Non-pigmented ciliary epithelial cell (primary cell): ENCODE results near the gene REP15.
A peak's percentile ranks its signal among the peaks of the same experiment; 100 is the strongest.
"Not testable (repeated sequence)": the region's sequence is repeated elsewhere in the genome, so short reads cannot be mapped to it uniquely, and the experiment has no call there.

Experiments used
- DNase-seq: peaks from one replicate; pipeline ENCODE4 v3.0.0-alpha.2; 2010; ENCODE audit warnings: low read depth

Gene REP15

GRCh38 chr12:27696864-27697564 lies 767 bp downstream of the REP15 start:
- DNase-seq, result no peak

- peak; percentile 63 for DNase-seq
These were observed 7.6 kb downstream of the REP15 start for GRCh38 chr12:27703720-27704452.

- no peak for DNase-seq
These were observed 9.0 kb downstream of the REP15 start for GRCh38 chr12:27705263-27705662.

- DNase-seq, result no peak
These were observed 11.0 kb downstream of the REP15 start for GRCh38 chr12:27707216-27707615.

- no peak for DNase-seq
These were observed 13.1 kb downstream of the REP15 start for GRCh38 chr12:27709212-27709931.

- peak; percentile 37 for DNase-seq
These were observed 13.8 kb downstream of the REP15 start for GRCh38 chr12:27709932-27710591.

GRCh38 chr12:27710592-27711316 lies 14.5 kb downstream of the REP15 start, which contains the start of gene MRPS35:
Gene MRPS35 (plus strand): TSS chr12:27710832. CDS start chr12:27710844, 12 bp downstream.
- DNase-seq, result peak; percentile 78

- DNase-seq, result no peak
These were observed 15.1 kb downstream of the REP15 start for GRCh38 chr12:27711317-27711682.

GRCh38 chr12:27711967-27712366 lies 15.7 kb downstream of the REP15 start:
- no peak for DNase-seq

GRCh38 chr12:27723212-27723611 lies 27.0 kb downstream of the REP15 start:
- DNase-seq, result no peak

GRCh38 chr12:27730097-27730588 lies 33.9 kb downstream of the REP15 start:
- no peak for DNase-seq

GRCh38 chr12:27732281-27732680 lies 36.0 kb downstream of the REP15 start:
- DNase-seq, result no peak

- DNase-seq, result no peak
These were observed 36.9 kb downstream of the REP15 start for GRCh38 chr12:27733052-27733656.

- no peak for DNase-seq
These were observed 37.5 kb downstream of the REP15 start for GRCh38 chr12:27733791-27734190.

- not testable (repeated sequence) for DNase-seq
These were observed 38.1 kb downstream of the REP15 start for GRCh38 chr12:27734321-27734720.

- no peak for DNase-seq
These were observed 47.4 kb downstream of the REP15 start for GRCh38 chr12:27743601-27744000.

- not testable (repeated sequence) for DNase-seq
These were observed 49.5 kb downstream of the REP15 start for GRCh38 chr12:27745734-27746133.
